HEK293T (cell line): ENCODE data around the gene KNL1.

Experiments
- CTCF ChIA-PET: fragments of 350-600 bp; formaldehyde crosslinking; extraction: SDS; loops from one replicate; lab custom pipeline; 2021; ENCODE audit warnings: antibody characterized with exemption, inconsistent platforms; lab: Yijun Ruan, JAX
- POLR2A ChIA-PET: fragments of 350-600 bp; formaldehyde crosslinking; extraction: SDS; loops from one replicate; lab custom pipeline; 2020; ENCODE audit warnings: antibody characterized with exemption, inconsistent platforms; lab: Yijun Ruan, JAX
- DNase-seq: peaks from one replicate; pipeline ENCODE4 v3.0.0; 2012; ENCODE audit warnings: mixed read lengths; ENCODE audit errors: extremely low spot score
- ARNT ChIP-seq: fragments of 450-650 bp; IDR thresholded peaks from 2 replicates; pipeline ENCODE4 v1.6.1; 2017; ENCODE audit warnings: mild to moderate bottlenecking
- BHLHE40 ChIP-seq: fragments of 450-650 bp; IDR thresholded peaks from 2 replicates; pipeline ENCODE4 v1.6.1; 2016; ENCODE audit warnings: mild to moderate bottlenecking, moderate library complexity, borderline replicate concordance
- CTBP1 ChIP-seq: fragments of 450-650 bp; IDR thresholded peaks from 2 replicates; pipeline ENCODE4 v1.6.1; 2016; ENCODE audit warnings: borderline replicate concordance
- ELF4 ChIP-seq: fragments of 450-650 bp; IDR thresholded peaks from 2 replicates; pipeline ENCODE4 v1.6.1; 2017; ENCODE audit warnings: antibody characterized with exemption
- FOXA1 ChIP-seq: fragments of 450-650 bp; IDR thresholded peaks from 2 replicates; pipeline ENCODE4 v1.6.1; 2016; ENCODE audit warnings: mild to moderate bottlenecking
- FOXK2 ChIP-seq: fragments of 450-650 bp; IDR thresholded peaks from 2 replicates; pipeline ENCODE4 v1.6.1; 2016; ENCODE audit warnings: mild to moderate bottlenecking
- FOXM1 ChIP-seq: fragments of 450-650 bp; IDR thresholded peaks from 2 replicates; pipeline ENCODE4 v1.6.1; 2017; ENCODE audit warnings: mild to moderate bottlenecking, borderline replicate concordance
- HDGF ChIP-seq: fragments of 450-650 bp; IDR thresholded peaks from 2 replicates; pipeline ENCODE4 v1.6.1; 2017; ENCODE audit warnings: antibody characterized with exemption, borderline replicate concordance
- L3MBTL2 ChIP-seq: fragments of 450-650 bp; conservative IDR thresholded peaks from 2 replicates; pipeline ENCODE4 v1.6.1; 2016; ENCODE audit warnings: mild to moderate bottlenecking
- LEF1 ChIP-seq: fragments of 450-650 bp; IDR thresholded peaks from 2 replicates; pipeline ENCODE4 v1.6.1; 2017; ENCODE audit warnings: mild to moderate bottlenecking, borderline replicate concordance
- NFRKB ChIP-seq: fragments of 450-650 bp; IDR thresholded peaks from 2 replicates; pipeline ENCODE4 v1.6.1; 2016; ENCODE audit warnings: mild to moderate bottlenecking, moderate library complexity
- SP1 ChIP-seq: fragments of 450-650 bp; IDR thresholded peaks from 2 replicates; pipeline ENCODE4 v1.6.1; 2017
- SUZ12 ChIP-seq: fragments of 450-650 bp; IDR thresholded peaks from 2 replicates; pipeline ENCODE4 v1.6.1; 2016; ENCODE audit warnings: mild to moderate bottlenecking
- TARDBP ChIP-seq: fragments of 450-650 bp; IDR thresholded peaks from 2 replicates; pipeline ENCODE4 v1.6.1; 2016
- ZNF384 ChIP-seq: fragments of 450-650 bp; IDR thresholded peaks from 2 replicates; pipeline ENCODE4 v1.6.1; 2016
- TF ChIP-seq, protein P1 (sequence below): fragments of 450-650 bp; IDR thresholded peaks from 2 replicates; pipeline ENCODE4 v1.6.1; 2016

The KNL1 gene

DNA sequence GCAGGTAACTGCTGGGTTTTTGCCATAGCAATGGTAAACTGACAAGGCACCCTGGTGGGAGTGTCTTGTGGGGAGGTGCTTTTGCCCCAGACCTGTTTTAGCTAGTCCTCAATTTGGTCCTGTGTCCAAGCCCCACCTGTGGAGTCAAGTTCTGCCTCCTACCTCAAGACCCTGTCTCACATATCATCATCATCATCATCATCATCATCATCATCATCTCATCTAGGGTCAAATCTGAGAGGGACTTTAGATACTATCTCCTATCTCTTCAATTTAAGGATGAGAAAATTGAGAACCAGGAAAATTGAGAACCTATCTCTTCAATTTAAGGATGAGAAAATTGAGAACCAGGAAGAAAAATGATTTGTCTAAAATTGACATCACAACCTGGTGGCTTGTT, 9.9 kb downstream of the KNL1 start:
- no peak for DNase-seq
- TF ChIP-seq FOXM1: no peak
- TF ChIP-seq, protein P1, sequence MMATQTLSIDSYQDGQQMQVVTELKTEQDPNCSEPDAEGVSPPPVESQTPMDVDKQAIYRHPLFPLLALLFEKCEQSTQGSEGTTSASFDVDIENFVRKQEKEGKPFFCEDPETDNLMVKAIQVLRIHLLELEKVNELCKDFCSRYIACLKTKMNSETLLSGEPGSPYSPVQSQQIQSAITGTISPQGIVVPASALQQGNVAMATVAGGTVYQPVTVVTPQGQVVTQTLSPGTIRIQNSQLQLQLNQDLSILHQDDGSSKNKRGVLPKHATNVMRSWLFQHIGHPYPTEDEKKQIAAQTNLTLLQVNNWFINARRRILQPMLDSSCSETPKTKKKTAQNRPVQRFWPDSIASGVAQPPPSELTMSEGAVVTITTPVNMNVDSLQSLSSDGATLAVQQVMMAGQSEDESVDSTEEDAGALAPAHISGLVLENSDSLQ: no peak
- TF ChIP-seq LEF1: no peak
- TF ChIP-seq ARNT: no peak
- TF ChIP-seq L3MBTL2: no peak
- no peak for TF ChIP-seq FOXA1
- no peak for TF ChIP-seq ZNF384
- CTCF ChIA-PET: no interaction called here
- POLR2A ChIA-PET: no interaction called here

- POLR2A ChIA-PET: no interaction called here
- DNase-seq: no peak
- CTCF ChIA-PET: no interaction called here
- TF ChIP-seq SUZ12 (no peak), NFRKB (no peak), TARDBP (no peak), FOXA1 (no peak), ZNF384 (no peak), HDGF (no peak), SP1 (no peak), ARNT (no peak), LEF1 (no peak)
These were observed 19.0 kb downstream of the KNL1 start for GRCh38 chr15:40613080-40613479.

DNA sequence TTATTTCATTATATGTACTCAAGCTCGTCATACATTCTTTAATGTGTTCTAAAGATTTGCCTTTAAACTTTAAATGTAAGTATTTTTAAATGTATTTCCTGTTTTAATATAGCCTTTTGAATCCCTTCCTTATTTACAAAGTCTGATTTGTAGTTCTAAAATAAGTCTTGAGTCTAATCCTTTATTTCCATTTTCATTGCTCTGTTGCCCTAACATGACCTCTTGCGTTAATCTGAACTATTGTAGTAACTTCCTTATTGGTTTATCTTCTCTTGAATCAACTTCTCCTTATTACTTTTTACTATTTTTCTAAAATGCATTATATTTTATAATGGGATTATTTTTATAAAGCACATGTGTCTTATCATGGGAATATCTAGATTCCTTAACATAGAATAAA, 24.0 kb downstream of the KNL1 start:
- CTCF ChIA-PET: no interaction called here
- no peak for DNase-seq
- TF ChIP-seq FOXA1 (no peak), ZNF384 (no peak), SP1 (no peak), LEF1 (no peak), BHLHE40 (no peak), NFRKB (no peak), ARNT (no peak), FOXM1 (no peak), SUZ12 (no peak)
- TF ChIP-seq, protein P1: no peak
- POLR2A ChIA-PET: no interaction called here

- TF ChIP-seq BHLHE40: no peak
- TF ChIP-seq TARDBP: no peak
- no peak for TF ChIP-seq SP1
- TF ChIP-seq, protein P1: no peak
- TF ChIP-seq NFRKB: no peak
- TF ChIP-seq FOXM1: no peak
- TF ChIP-seq ZNF384: no peak
- TF ChIP-seq FOXA1: no peak
- TF ChIP-seq FOXK2: no peak
- TF ChIP-seq CTBP1: no peak
- no peak for TF ChIP-seq ELF4
- TF ChIP-seq LEF1: no peak
- TF ChIP-seq L3MBTL2: no peak
- no peak for TF ChIP-seq SUZ12
- TF ChIP-seq ARNT: no peak
- TF ChIP-seq HDGF: no peak
- POLR2A ChIA-PET: no interaction called here
- no peak for DNase-seq
- CTCF ChIA-PET: no interaction called here
These were observed 24.9 kb downstream of the KNL1 start for GRCh38 chr15:40618906-40619305.

GRCh38 chr15:40623361-40623760, 29.3 kb downstream of the KNL1 start:
- TF ChIP-seq ZNF384 (no peak), NFRKB (no peak), ARNT (no peak)

GRCh38 chr15:40630313-40630712, 36.3 kb downstream of the KNL1 start:
- ChIA-PET POLR2A (no interaction called here), CTCF (no interaction called here)
- no peak for DNase-seq
- TF ChIP-seq LEF1: no peak
- TF ChIP-seq, protein P1: no peak

More at GRCh38 chr15:40623361-40623760, 29.3 kb downstream of the KNL1 start:
- ChIA-PET POLR2A (no interaction called here), CTCF (interaction anchor here (0.6 kb wide), 1 partner anchor 283 kb away, joined by 3 read pairs; the partner anchor contains the start of gene CCDC9B)
- DNase-seq: no peak

- ChIA-PET CTCF (no interaction called here), POLR2A (no interaction called here)
- TF ChIP-seq TARDBP (no peak), FOXM1 (no peak), CTBP1 (no peak), FOXA1 (no peak)
- no peak for DNase-seq
These were observed 39.1 kb downstream of the KNL1 start for GRCh38 chr15:40633178-40633577.
